GM19452 (cell line): ENCODE measurements around the gene MS4A8.

Source experiments
- ATAC-seq: cut with Tn5 transposase; IDR thresholded peaks from one replicate; pipeline ENCODE4 v1.9.1; 2021; ENCODE audit not compliant: unreplicated experiment

Gene MS4A8

DNA sequence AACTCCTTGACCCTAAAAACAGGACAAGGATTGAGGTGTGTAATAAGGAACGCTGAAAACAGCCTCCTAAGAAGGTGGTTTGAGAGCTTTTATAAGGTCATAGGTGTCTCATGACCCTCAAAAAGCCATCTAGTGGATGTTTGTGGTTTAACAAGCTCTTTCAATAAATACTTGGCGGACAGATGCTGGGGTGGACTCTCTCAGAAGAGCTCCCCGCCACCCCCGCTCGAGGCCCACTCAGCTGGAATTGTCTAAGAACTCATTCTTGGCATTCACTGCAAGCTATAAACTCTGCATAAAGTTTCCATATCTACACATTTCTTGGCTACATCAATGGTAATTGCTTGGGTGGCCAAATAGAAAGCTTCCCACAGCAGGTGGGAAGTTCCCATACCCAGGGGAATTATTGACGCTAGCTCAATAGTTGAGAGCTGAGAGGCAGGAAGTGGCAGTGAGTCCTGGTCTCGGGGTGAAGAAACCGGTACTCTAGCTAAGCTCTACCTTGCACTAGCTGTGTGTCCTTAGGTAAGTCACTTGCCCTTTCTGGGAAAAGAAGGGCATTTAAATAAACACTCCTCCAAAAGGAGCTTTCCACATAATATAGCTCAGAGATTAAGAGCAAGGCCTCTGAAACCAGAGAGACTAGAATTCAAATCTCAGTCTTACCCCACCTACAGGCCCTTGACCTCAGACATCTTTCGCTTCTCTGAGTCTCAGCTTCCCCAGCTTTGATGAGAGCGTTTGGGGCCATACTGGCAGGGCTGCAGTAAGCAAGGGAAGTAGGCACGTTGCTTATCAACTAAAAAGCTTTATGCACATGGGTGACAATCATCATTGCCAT is 63.7 kb downstream of the MS4A8 start:
- peak; percentile 73 for ATAC-seq

DNA sequence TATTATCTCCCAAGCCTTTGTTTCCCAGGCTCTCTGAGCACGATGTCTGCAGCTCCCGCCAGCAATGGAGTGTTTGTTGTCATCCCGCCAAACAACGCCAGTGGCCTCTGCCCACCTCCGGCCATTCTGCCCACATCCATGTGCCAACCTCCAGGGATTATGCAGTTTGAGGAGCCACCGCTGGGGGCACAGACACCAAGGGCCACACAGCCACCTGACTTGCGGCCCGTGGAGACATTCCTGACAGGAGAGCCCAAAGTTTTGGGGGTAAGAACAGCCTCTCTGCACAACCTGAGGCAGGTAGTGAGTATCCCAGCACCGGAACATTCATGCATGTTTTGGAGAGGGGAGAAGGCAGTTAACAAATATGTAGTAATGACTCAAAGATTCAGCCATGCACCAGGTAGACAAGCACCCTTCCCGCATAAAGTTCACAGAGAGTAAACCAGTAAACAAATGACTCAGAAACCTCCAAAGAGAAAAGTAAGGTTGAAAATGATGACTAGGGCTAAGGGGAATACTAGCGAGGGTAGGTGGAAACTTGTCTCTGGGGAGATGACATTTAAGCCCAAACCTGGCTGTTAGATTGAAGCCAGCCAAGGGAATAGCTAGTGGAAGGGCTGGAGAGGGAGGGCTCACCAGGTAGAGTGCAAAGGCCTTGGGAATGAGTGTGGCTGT is 64.4 kb downstream of the MS4A8 start:
- no peak for ATAC-seq

DNA sequence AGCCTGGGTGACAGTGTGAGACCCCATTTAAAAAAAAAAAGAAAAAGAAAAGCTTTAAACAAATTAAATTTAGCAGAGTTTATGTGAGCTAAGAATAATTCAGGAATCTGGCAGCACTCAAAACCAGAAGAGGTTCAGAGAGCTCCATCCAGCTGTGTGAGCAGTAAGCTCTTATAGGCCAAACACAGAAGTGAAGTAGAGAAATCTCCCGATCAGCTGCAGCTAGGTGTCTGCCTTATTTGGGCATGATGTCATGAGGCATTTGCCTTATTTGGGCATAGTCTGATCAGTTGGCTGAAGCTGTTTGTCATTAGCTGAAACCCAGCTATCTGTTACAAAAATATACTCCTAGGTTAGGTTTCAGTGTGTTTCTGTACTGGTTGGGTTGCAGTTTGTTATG is 65.5 kb downstream of the MS4A8 start:
- ATAC-seq = no peak

DNA sequence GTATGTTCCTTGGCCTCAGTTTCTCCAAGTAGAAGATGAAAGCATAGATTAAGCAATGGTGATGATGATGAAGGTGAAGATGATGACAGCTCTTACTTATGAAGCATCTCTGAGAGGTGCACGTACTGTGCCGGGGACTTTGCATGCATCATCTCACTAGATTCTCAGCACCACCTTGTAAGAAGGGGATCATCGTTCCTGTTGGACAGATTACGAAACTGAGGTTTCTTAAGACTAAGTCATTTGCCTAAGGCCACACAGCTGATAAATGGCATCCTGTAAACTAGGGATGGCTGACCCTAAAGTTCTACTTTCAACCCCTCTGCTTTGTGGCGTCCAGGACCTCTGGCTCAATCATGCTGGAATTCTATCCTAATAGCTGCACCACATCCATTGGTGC is 65.9 kb downstream of the MS4A8 start:
- ATAC-seq = no peak
